GM12878 (cell line): Measurements from ENCODE around the gene TFAP2B. TPM values are rescaled to one million over a fixed set of nuclear protein-coding genes. Genes with fewer than 3 reads are reported as not detected.

Source experiments
- ATAC-seq: fragments of 200-7000 bp; cut with Tn5 transposase; 3 replicates; pipeline ENCODE4 v1.9.1; 2020; ENCODE audit warnings: mild to moderate bottlenecking, moderate library complexity
- BruUV-seq: library from RNA; stranded (reverse); fragments of 400-500 nt; replicated peaks from 2 replicates; lab custom pipeline; 2021; lab: Mats Ljungman, UMichigan
- CTCF ChIA-PET: fragments of 300-600 bp; sonication (Branson Sonifier 250); formaldehyde crosslinking; extraction: SDS; loops from one replicate; lab custom pipeline; 2021; ENCODE audit warnings: inconsistent platforms; lab: Yijun Ruan, JAX
- POLR2A ChIA-PET: fragments of 350-600 bp; formaldehyde crosslinking; extraction: SDS; loops from one replicate; lab custom pipeline; 2021; ENCODE audit warnings: inconsistent platforms; lab: Charles Lee
- RAD21 ChIA-PET: fragments of 300-600 bp; sonication (Branson Sonifier 250); formaldehyde crosslinking; loops from one replicate; lab custom pipeline; 2023; ENCODE audit warnings: antibody characterized with exemption; ENCODE audit not compliant: unreplicated experiment; lab: Charles Lee
- SMC1A ChIA-PET: fragments of 300-600 bp; sonication (Branson Sonifier 250); formaldehyde crosslinking; loops from one replicate; lab custom pipeline; 2023; ENCODE audit not compliant: unreplicated experiment, uncharacterized antibody; lab: Charles Lee
- DNase-seq: peaks from one replicate; pipeline ENCODE4 v3.0.0-alpha.2; 2011; ENCODE audit warnings: low read depth, low spot score
- FAIRE-seq: peaks from 3 replicates; lab custom pipeline; 2011; peaks lifted over from hg19 to GRCh38; lab: Jason Lieb, UNC
- H2AFZ ChIP-seq: 2 replicates; pipeline ENCODE4 v1.6.0; 2011; ENCODE audit warnings: low read depth, low read length, control low read depth; ENCODE audit not compliant: control insufficient read depth
- H3K27ac ChIP-seq: 2 replicates; pipeline ENCODE4 v1.5.1; 2011; ENCODE audit warnings: control low read depth; ENCODE audit not compliant: control insufficient read depth, insufficient read depth
- H3K27me3 ChIP-seq, 2 experiments: replicated peaks in 1 of 2; 2 replicates each; pipeline versions ENCODE4 v1.6.0 to v1.6.1; 2011; ENCODE audit warnings: low read length in 1 of 2; ENCODE audit not compliant: control insufficient read depth in 2 of 2, insufficient read depth in 2 of 2
- H3K36me3 ChIP-seq, 2 experiments: 2 replicates each; pipeline ENCODE4 v1.5.1; 2011; ENCODE audit warnings: low read length in 1 of 2; ENCODE audit not compliant: control insufficient read depth in 2 of 2, insufficient read depth in 2 of 2
- H3K4me1 ChIP-seq: 2 replicates; pipeline ENCODE4 v1.6.1; 2011; ENCODE audit warnings: mild to moderate bottlenecking, low read length, moderate library complexity, mixed read lengths; ENCODE audit not compliant: control insufficient read depth, insufficient read depth
- H3K4me2 ChIP-seq: 2 replicates; pipeline ENCODE4 v1.6.0; 2011; ENCODE audit warnings: control low read depth; ENCODE audit not compliant: control insufficient read depth, insufficient read depth
- H3K4me3 ChIP-seq: fragments of 200-600 bp; sonication (generic); 2 replicates; pipeline ENCODE4 v1.5.1; 2016
- H3K79me2 ChIP-seq: 2 replicates; pipeline ENCODE4 v1.6.0; 2011; ENCODE audit warnings: low read length; ENCODE audit not compliant: control insufficient read depth, insufficient read depth
- H3K9ac ChIP-seq: 2 replicates; pipeline ENCODE4 v1.8.0; 2011; ENCODE audit warnings: low read length, control low read depth, mixed read lengths; ENCODE audit not compliant: control insufficient read depth, insufficient read depth
- H3K9me3 ChIP-seq: replicated peaks from 3 replicates; pipeline ENCODE4 v1.5.1; 2011; ENCODE audit warnings: mild to moderate bottlenecking, low read length; ENCODE audit not compliant: control insufficient read depth, insufficient read depth
- H4K20me1 ChIP-seq: 2 replicates; pipeline ENCODE4 v1.6.0; 2011; ENCODE audit not compliant: control insufficient read depth, insufficient read depth
- FOS ChIP-seq: IDR thresholded peaks from 3 replicates; pipeline ENCODE4 v1.6.1; 2011; ENCODE audit warnings: borderline replicate concordance; ENCODE audit not compliant: insufficient read length; ENCODE audit errors: extremely low read depth
- KAT2A ChIP-seq: conservative IDR thresholded peaks from 2 replicates; pipeline ENCODE4 v1.6.1; 2011; ENCODE audit warnings: low read depth, low read length; ENCODE audit not compliant: control insufficient read depth
- MTA2 ChIP-seq: fragments of 450-650 bp; IDR thresholded peaks from 2 replicates; pipeline ENCODE4 v1.6.1; 2016; ENCODE audit warnings: low read depth, mild to moderate bottlenecking, moderate library complexity
- NFYB ChIP-seq: IDR thresholded peaks from 2 replicates; pipeline ENCODE4 v1.6.1; 2011; ENCODE audit warnings: low read depth, mild to moderate bottlenecking, low read length, improper control_type of control experiment, moderate library complexity; ENCODE audit not compliant: insufficient read depth
- NRF1 ChIP-seq: conservative IDR thresholded peaks from 2 replicates; pipeline ENCODE4 v1.6.1; 2011; ENCODE audit warnings: mild to moderate bottlenecking, low read depth, low read length, improper control_type of control experiment
- POU2F2 ChIP-seq: IDR thresholded peaks from 3 replicates; pipeline ENCODE4 v1.6.1; 2011; ENCODE audit warnings: low read depth, mild to moderate bottlenecking, low read length, borderline replicate concordance
- TARDBP ChIP-seq: IDR thresholded peaks from 2 replicates; pipeline ENCODE4 v1.6.1; 2016; ENCODE audit warnings: borderline replicate concordance
- WGBS: methylation state at CpG from one replicate; pipeline ENCODE4 v1.1.6; 2016; ENCODE audit warnings: low lambda C conversion rate; ENCODE audit not compliant: insufficient replicate concordance, insufficient coverage; ENCODE audit errors: missing lambda C conversion rate; 5-methylcytosine and 5-hydroxymethylcytosine counted together
- in situ Hi-C: fragments of 300-500 bp; cut with MboI; formaldehyde crosslinking; loops from 9 replicates; pipeline ENCODE4 v1.14.3; 2018; ENCODE audit warnings: mixed read lengths
- intact Hi-C: fragments of 100-400 bp; cut with micrococcal nuclease; formaldehyde crosslinking; loops from one replicate; pipeline ENCODE4 v1.14.2; 2022; ENCODE audit not compliant: unreplicated experiment
- polyA plus RNA-seq, 11 experiments: library from polyadenylated mRNA; depleted of rRNA in 4 of 11; unstranded in 6 of 11; stranded (reverse) in 5 of 11; fragments of >200 nt; fragmentation: Nextera tagmentation in 4 of 11; fragmentation: Illumina TruSeq in 1 of 11; extraction: Ambion mirVana in 4 of 11; extraction: Trizol in 1 of 11; gene quantifications; 1 replicate in 1 of 11; 2 replicates in 10 of 11; pipeline versions ENCODE4 v1.2.1 to v1.2.3, GENCODE V29; 2011 to 2016; ENCODE audit warnings: inconsistent platforms in 2 of 11, missing spikeins in 2 of 11, low read depth in 1 of 11
- total RNA-seq, 4 experiments: library from RNA; depleted of rRNA in 3 of 4; stranded (reverse); fragments of >200 nt in 3 of 4; fragmentation: Illumina TruSeq in 1 of 4; extraction: Trizol in 1 of 4; gene quantifications; 2 replicates each; pipeline versions ENCODE4 v1.2.1 to v1.2.3, GENCODE V29; 2013 to 2021
- TF ChIP-seq, protein P1 (sequence below): IDR thresholded peaks from 2 replicates; pipeline ENCODE4 v1.6.1; 2012; ENCODE audit warnings: low read length, inconsistent platforms
- TF ChIP-seq, protein P2 (sequence below): fragments of 450-650 bp; IDR thresholded peaks from 2 replicates; pipeline ENCODE4 v1.6.1; 2017; ENCODE audit warnings: antibody characterized with exemption, mild to moderate bottlenecking, moderate library complexity

Gene TFAP2B
- total and polyA plus RNA-seq, 10 of the 15 experiments (the other 5 are each of a cell fraction or from before 2014, with no cell fraction given), result 0.03 to 0.15 (median 0.07) TPM; not detected in 5

DNA sequence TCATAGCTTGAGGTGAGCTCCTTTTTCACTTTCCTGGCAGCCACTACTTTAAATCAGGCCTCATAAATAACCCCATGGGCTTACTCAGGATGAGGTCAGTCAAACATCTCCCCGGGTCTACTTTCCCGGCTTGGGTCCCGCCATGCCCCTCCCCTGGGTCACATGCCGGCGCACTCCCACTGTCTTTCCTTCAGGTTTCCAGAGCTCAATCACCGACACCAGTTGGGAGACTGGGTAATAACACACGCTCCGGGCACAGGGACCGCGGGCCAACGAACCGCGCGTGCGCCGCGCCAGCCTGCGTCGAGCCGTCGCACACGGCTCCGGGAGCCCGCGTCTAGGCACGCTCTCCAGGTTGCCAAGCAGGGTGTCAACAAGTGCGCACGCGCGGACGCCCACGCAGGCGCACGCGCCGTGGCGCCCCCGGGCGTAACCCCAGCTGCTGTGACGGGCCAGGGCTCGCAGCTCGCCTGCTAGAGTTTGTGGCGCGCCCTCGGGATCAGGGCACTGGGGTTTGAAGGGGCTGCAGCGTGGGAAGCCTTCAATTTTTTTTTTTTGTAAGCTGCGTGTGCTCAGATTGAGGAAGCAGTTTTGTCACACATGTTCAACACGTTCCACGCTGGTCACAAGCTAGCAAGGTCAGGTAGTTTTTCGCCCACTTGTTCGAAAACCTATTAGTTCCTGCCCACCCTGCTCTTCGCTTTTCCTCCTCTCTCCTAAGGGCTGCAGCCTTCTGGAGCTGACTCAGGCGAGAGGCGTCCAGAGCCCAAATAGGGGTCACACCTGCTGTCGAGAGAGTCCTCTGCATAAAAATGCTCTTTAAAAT is 31.8 kb downstream of the TFAP2B start:
- Histone ChIP-seq H3K27me3 (peaks cover 12 to 16% of the 10 kb centered on the region in 2 experiments), H3K9me3 (no peaks in the 10 kb centered on the region; the same call in 2 of the 3 replicates), H3K9ac (no peak overlapping the region), H3K79me2 (no peaks in the 10 kb centered on the region), H3K4me1 (no peaks in the 10 kb centered on the region)
- no TSS peak for BruUV-seq
- CTCF ChIA-PET, result no interaction called here
- intact Hi-C loops, result no loop called here
- POLR2A ChIA-PET, result no interaction called here
- SMC1A ChIA-PET, result interaction anchor here (1.6 kb wide), 1 partner anchor 10 kb away, joined by 3 read pairs; no protein-coding TSS in a partner anchor
- 62% methylated on average over 55 of the region's 55 CpGs for WGBS
- TF ChIP-seq MTA2, result no peak
- TF ChIP-seq FOS, result no peak
- TF ChIP-seq, all 136 proteins: peak for 0
- Histone ChIP-seq H3K4me2 (no peak overlapping the region), H3K4me3 (no peak overlapping the region), H2AFZ (no peak overlapping the region), H3K27ac (no peak overlapping the region), H3K36me3 (no peaks in the 10 kb centered on the region), H4K20me1 (no peaks in the 10 kb centered on the region)
- RAD21 ChIA-PET, result no interaction called here
- no peak for FAIRE-seq
- in situ Hi-C loops, result no loop called here
- no peak for ATAC-seq
- DNase-seq, result no peak

DNA sequence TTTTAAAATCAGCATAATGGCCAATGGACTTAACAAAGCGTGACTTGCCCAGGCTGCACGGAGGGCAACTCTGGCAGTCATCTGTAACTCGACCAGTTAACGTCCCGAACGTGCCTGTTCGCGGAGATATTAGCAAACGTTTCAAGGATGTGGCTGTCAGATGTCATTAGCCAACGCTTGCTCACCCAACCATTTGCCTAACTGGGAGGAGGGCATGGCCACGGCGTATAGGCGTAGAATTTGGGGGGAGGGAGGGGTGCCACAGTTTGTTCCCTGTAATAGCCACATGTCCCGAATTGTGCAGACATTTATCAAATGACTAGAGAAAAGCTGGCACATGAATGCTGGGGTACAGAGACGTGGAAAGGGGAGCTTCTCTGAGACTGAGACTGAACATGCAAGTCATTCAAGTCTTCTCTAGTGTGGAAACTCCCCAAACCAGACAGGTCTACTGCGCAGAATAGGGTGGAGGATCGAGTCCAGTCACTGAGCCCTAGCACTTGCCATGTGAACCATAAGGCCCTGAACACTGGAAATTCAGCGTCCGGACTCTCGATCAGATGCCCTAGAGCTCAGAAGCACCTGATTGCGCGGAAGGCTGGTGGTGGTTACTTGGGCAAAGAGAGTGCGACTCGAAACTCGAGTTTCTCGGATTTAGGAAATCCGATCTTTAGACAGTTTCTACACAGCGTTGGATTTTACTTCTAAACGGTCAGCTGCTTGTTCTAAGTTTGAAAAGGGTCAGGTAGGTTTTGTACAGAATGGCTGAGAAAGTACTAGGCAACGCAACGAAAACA is 32.6 kb downstream of the TFAP2B start:
- in situ Hi-C loops, result no loop called here
- no peaks in the 10 kb centered on the region for H3K36me3 ChIP-seq
- H3K4me2 ChIP-seq, result no peak overlapping the region
- no peaks in the 10 kb centered on the region; the same call in 2 of the 3 replicates for H3K9me3 ChIP-seq
- no peak overlapping the region for H3K4me3 ChIP-seq
- RAD21 ChIA-PET, result no interaction called here
- H3K27me3 ChIP-seq, result peaks cover 12% of the 10 kb centered on the region in 2 experiments
- no peak overlapping the region for H3K9ac ChIP-seq
- CTCF ChIA-PET, result no interaction called here
- no peaks in the 10 kb centered on the region for H4K20me1 ChIP-seq
- no peak for FAIRE-seq
- WGBS, result 24% methylated on average over 31 of the region's 31 CpGs
- POLR2A ChIA-PET, result no interaction called here
- no peak for DNase-seq
- SMC1A ChIA-PET, result interaction anchor here (1.6 kb wide), 1 partner anchor 9 kb away, joined by 3 read pairs; no protein-coding TSS in a partner anchor
- no peak overlapping the region for H2AFZ ChIP-seq
- ATAC-seq, result no peak
- intact Hi-C loops, result no loop called here
- no TSS peak for BruUV-seq
- no peak overlapping the region for H3K27ac ChIP-seq
- H3K4me1 ChIP-seq, result no peaks in the 10 kb centered on the region
- no peaks in the 10 kb centered on the region for H3K79me2 ChIP-seq
- TF ChIP-seq POU2F2 (no peak), NRF1 (no peak), TARDBP (no peak), NFYB (no peak), KAT2A (no peak)
- TF ChIP-seq, protein P1, sequence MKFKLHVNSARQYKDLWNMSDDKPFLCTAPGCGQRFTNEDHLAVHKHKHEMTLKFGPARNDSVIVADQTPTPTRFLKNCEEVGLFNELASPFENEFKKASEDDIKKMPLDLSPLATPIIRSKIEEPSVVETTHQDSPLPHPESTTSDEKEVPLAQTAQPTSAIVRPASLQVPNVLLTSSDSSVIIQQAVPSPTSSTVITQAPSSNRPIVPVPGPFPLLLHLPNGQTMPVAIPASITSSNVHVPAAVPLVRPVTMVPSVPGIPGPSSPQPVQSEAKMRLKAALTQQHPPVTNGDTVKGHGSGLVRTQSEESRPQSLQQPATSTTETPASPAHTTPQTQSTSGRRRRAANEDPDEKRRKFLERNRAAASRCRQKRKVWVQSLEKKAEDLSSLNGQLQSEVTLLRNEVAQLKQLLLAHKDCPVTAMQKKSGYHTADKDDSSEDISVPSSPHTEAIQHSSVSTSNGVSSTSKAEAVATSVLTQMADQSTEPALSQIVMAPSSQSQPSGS, result no peak
- TF ChIP-seq, protein P2, sequence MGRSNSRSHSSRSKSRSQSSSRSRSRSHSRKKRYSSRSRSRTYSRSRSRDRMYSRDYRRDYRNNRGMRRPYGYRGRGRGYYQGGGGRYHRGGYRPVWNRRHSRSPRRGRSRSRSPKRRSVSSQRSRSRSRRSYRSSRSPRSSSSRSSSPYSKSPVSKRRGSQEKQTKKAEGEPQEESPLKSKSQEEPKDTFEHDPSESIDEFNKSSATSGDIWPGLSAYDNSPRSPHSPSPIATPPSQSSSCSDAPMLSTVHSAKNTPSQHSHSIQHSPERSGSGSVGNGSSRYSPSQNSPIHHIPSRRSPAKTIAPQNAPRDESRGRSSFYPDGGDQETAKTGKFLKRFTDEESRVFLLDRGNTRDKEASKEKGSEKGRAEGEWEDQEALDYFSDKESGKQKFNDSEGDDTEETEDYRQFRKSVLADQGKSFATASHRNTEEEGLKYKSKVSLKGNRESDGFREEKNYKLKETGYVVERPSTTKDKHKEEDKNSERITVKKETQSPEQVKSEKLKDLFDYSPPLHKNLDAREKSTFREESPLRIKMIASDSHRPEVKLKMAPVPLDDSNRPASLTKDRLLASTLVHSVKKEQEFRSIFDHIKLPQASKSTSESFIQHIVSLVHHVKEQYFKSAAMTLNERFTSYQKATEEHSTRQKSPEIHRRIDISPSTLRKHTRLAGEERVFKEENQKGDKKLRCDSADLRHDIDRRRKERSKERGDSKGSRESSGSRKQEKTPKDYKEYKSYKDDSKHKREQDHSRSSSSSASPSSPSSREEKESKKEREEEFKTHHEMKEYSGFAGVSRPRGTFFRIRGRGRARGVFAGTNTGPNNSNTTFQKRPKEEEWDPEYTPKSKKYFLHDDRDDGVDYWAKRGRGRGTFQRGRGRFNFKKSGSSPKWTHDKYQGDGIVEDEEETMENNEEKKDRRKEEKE, result no peak
